K562 (cell line): ENCODE results near the gene MFF. TPM values are rescaled to one million over a fixed set of nuclear protein-coding genes. Genes with fewer than 3 reads are reported as not detected.

Experiments
- ATAC-seq: fragments of 200-7000 bp; cut with Tn5 transposase; 3 replicates; pipeline ENCODE4 v1.9.1; 2020; ENCODE audit warnings: moderate library complexity
- BruUV-seq: library from RNA; stranded (reverse); fragments of 400-500 nt; replicated peaks from 2 replicates; lab custom pipeline; 2021; lab: Mats Ljungman, UMichigan
- CTCF ChIA-PET: fragments of 300-600 bp; formaldehyde crosslinking; extraction: SDS; loops from one replicate; lab custom pipeline; 2021; ENCODE audit warnings: low intra/inter-chr PET ratio; lab: Yijun Ruan, JAX
- POLR2A ChIA-PET: fragments of 300-600, 350-650 bp; sonication (Branson Sonifier 250); formaldehyde crosslinking; extraction: SDS; loops from one replicate; lab custom pipeline; 2021; ENCODE audit warnings: antibody characterized with exemption, inconsistent platforms; lab: Yijun Ruan, JAX
- DNase-seq, 4 experiments: peaks; one replicate each; pipeline versions ENCODE4 v3.0.0 to v3.0.0-alpha.2; 2011 to 2018; ENCODE audit warnings: low spot score in 3 of 4, mixed read lengths in 3 of 4; ENCODE audit errors: extremely low read depth in 1 of 4
- FAIRE-seq: peaks from 2 replicates; lab custom pipeline; 2011; peaks lifted over from hg19 to GRCh38; lab: Jason Lieb, UNC
- H2AFZ ChIP-seq: 2 replicates; pipeline ENCODE4 v1.6.0; 2011; ENCODE audit warnings: low read depth, low read length, control low read depth, inconsistent platforms
- H3K27ac ChIP-seq: fragments of 200-600 bp; 3 replicates; pipeline ENCODE4 v1.8.0; 2011; ENCODE audit warnings: low read depth, mild to moderate bottlenecking, control low read depth, inconsistent platforms, low read length, moderate library complexity, mixed read lengths; ENCODE audit errors: extremely low read depth
- H3K27me3 ChIP-seq, 2 experiments: fragments of 300-600 bp in 1 of 2; 2 replicates in 1 of 2; 3 replicates in 1 of 2; pipeline versions ENCODE4 v1.6.0 to v1.8.0; 2011; ENCODE audit warnings: inconsistent platforms in 2 of 2, low read length in 2 of 2, mild to moderate bottlenecking in 1 of 2, mixed read lengths in 1 of 2, moderate library complexity in 1 of 2; ENCODE audit not compliant: control insufficient read depth in 2 of 2, insufficient read depth in 2 of 2
- H3K36me3 ChIP-seq: fragments of 300-600 bp; 3 replicates; pipeline ENCODE4 v1.8.0; 2011; ENCODE audit warnings: mild to moderate bottlenecking, low read length, inconsistent platforms; ENCODE audit not compliant: control insufficient read depth, insufficient read depth
- H3K4me1 ChIP-seq, 2 experiments: fragments of 200-600 bp in 1 of 2; replicated peaks in 1 of 2; 2 replicates in 1 of 2; 3 replicates in 1 of 2; pipeline versions ENCODE4 v1.5.1 to v1.8.0; 2011; ENCODE audit warnings: inconsistent platforms in 2 of 2, low read length in 2 of 2, mild to moderate bottlenecking in 1 of 2, mixed read lengths in 1 of 2, moderate library complexity in 1 of 2; ENCODE audit not compliant: control insufficient read depth in 2 of 2, insufficient read depth in 2 of 2
- H3K4me2 ChIP-seq: 2 replicates; pipeline ENCODE4 v1.6.1; 2011; ENCODE audit warnings: low read length, control low read depth, inconsistent platforms, mixed read lengths; ENCODE audit not compliant: insufficient read depth
- H3K4me3 ChIP-seq: fragments of 200-600 bp; sonication (generic), shearing (Covaris generic); 2 replicates; pipeline ENCODE4 v1.5.1; 2016; ENCODE audit warnings: control low read depth, inconsistent platforms
- H3K79me2 ChIP-seq: fragments of 200-600 bp; 3 replicates; pipeline ENCODE4 v1.8.0; 2011; ENCODE audit warnings: low read length, inconsistent platforms; ENCODE audit not compliant: control insufficient read depth, insufficient read depth
- H3K9ac ChIP-seq, 2 experiments: 2 replicates each; pipeline versions ENCODE4 v1.6.0 to v1.6.1; 2011; ENCODE audit warnings: low read depth in 2 of 2, low read length in 2 of 2, control low read depth in 1 of 2, inconsistent platforms in 1 of 2, mild to moderate bottlenecking in 1 of 2, mixed read lengths in 1 of 2; ENCODE audit not compliant: insufficient read depth in 1 of 2
- H3K9me1 ChIP-seq: one replicate; pipeline ENCODE4 v1.6.0; 2011; ENCODE audit warnings: inconsistent platforms, mild to moderate bottlenecking, low read length, moderate library complexity; ENCODE audit not compliant: control insufficient read depth, insufficient read depth
- H3K9me3 ChIP-seq: replicated peaks from 2 replicates; pipeline ENCODE4 v1.5.1; 2011; ENCODE audit warnings: low read depth, low read length, inconsistent platforms; ENCODE audit not compliant: control insufficient read depth, insufficient read depth
- H4K20me1 ChIP-seq: replicated peaks from 2 replicates; pipeline ENCODE4 v1.6.1; 2011; ENCODE audit warnings: low read length, inconsistent platforms, mixed read lengths; ENCODE audit not compliant: control insufficient read depth, insufficient read depth
- CHD7 ChIP-seq: fragments of 200-600 bp; sonication (generic); IDR thresholded peaks from one replicate; pipeline ENCODE4 v1.6.1; 2012; ENCODE audit warnings: mild to moderate bottlenecking, low read depth, low read length, inconsistent platforms
- CREBBP ChIP-seq: IDR thresholded peaks from one replicate; pipeline ENCODE4 v1.6.1; 2012; ENCODE audit warnings: low read depth, mild to moderate bottlenecking, control low read depth, inconsistent platforms, low read length
- ELF1 ChIP-seq: fragments of 200-800 bp; sonication (Bioruptor generic); IDR thresholded peaks from 2 replicates; pipeline ENCODE4 v1.6.1; 2016; ENCODE audit warnings: missing genetic modification characterization, missing compliant biosample characterization
- IRF2 ChIP-seq: sonication (generic); formaldehyde crosslinking; IDR thresholded peaks from 2 replicates; pipeline ENCODE4 v1.8.1; 2022; ENCODE audit warnings: mild to moderate bottlenecking, missing genetic modification reagents
- MTA1 ChIP-seq: fragments of 450-650 bp; IDR thresholded peaks from 2 replicates; pipeline ENCODE4 v1.6.1; 2017; ENCODE audit warnings: borderline replicate concordance
- NFXL1 ChIP-seq: fragments of 450-650 bp; formaldehyde crosslinking; IDR thresholded peaks from 2 replicates; pipeline ENCODE4 v1.4.0; 2021; ENCODE audit warnings: mild to moderate bottlenecking
- TBL1XR1 ChIP-seq, 2 experiments: IDR thresholded peaks; 2 replicates each; pipeline ENCODE4 v1.6.1; 2012; ENCODE audit warnings: improper control_type of control experiment in 2 of 2, low read length in 2 of 2, mild to moderate bottlenecking in 1 of 2
- TFAP4 ChIP-seq: sonication (generic); formaldehyde crosslinking; IDR thresholded peaks from 2 replicates; pipeline ENCODE4 v1.8.0; 2022; ENCODE audit warnings: missing genetic modification reagents, mild to moderate bottlenecking, moderate library complexity, borderline replicate concordance
- THRAP3 ChIP-seq: fragments of 450-650 bp; IDR thresholded peaks from 2 replicates; pipeline ENCODE4 v1.6.1; 2016; ENCODE audit warnings: mild to moderate bottlenecking, inconsistent platforms, borderline replicate concordance
- WGBS: fragments of 100-300 bp; shearing (Covaris generic); methylation state at CpG from one replicate; pipeline ENCODE4 v1.1.6; 2016; ENCODE audit warnings: low coverage, mixed read lengths; ENCODE audit not compliant: insufficient coverage; ENCODE audit errors: missing lambda C conversion rate; 5-methylcytosine and 5-hydroxymethylcytosine counted together
- in situ Hi-C: fragments of 300-500 bp; cut with MboI; formaldehyde crosslinking; loops from 4 replicates; pipeline ENCODE4 v1.15.0; 2018; ENCODE audit warnings: inconsistent platforms, mixed read lengths
- intact Hi-C: fragments of 100-400 bp; cut with micrococcal nuclease; formaldehyde crosslinking; loops from 2 replicates; pipeline ENCODE4 v1.14.2; 2022
- polyA plus RNA-seq, 8 experiments: library from polyadenylated mRNA; depleted of rRNA in 4 of 8; stranded (reverse) in 5 of 8; unstranded in 3 of 8; fragments of >200 nt; fragmentation: Nextera tagmentation in 2 of 8; fragmentation: Illumina TruSeq in 1 of 8; extraction: Ambion mirVana in 2 of 8; extraction: Trizol in 1 of 8; gene quantifications; 2 replicates each; pipeline versions ENCODE4 v1.2.1 to v1.2.3, GENCODE V29; 2011 to 2014; ENCODE audit warnings: inconsistent platforms in 1 of 8, missing spikeins in 1 of 8
- total RNA-seq, 7 experiments: library from RNA; depleted of rRNA in 6 of 7; stranded (reverse); fragments of >200 nt in 6 of 7; fragmentation: Illumina TruSeq in 2 of 7; extraction: Trizol in 2 of 7; gene quantifications; 2 replicates each; pipeline versions ENCODE4 v1.2.1 to v1.2.3, GENCODE V29; 2011 to 2021; ENCODE audit warnings: low replicate concordance in 1 of 7
- TF ChIP-seq, protein P1 (sequence below): sonication (generic); formaldehyde crosslinking; IDR thresholded peaks from 2 replicates; pipeline ENCODE4 v1.8.0; 2022; ENCODE audit warnings: mild to moderate bottlenecking, missing genetic modification reagents

MFF gene
- total and polyA plus RNA-seq, 9 of the 15 experiments (the other 6 are each of a cell fraction or from before 2014, with no cell fraction given), result 9.4 to 75.4 (median 55.7) TPM

- Histone ChIP-seq H3K4me2 (no peak overlapping the region), H3K4me3 (no peak overlapping the region), H3K36me3 (no peaks in the 10 kb centered on the region), H3K9me3 (no peaks in the 10 kb centered on the region), H4K20me1 (no peaks in the 10 kb centered on the region), H2AFZ (no peak overlapping the region), H3K9me1 (no peaks in the 10 kb centered on the region), H3K27me3 (peaks cover 0 to 5% of the 10 kb centered on the region in 2 experiments; a peak in 1 of 5 replicates), H3K27ac (no peak overlapping the region), H3K79me2 (no peaks in the 10 kb centered on the region), H3K4me1 (peaks cover 0 to 3% of the 10 kb centered on the region in 2 experiments; a peak in 2 of 5 replicates), H3K9ac (no peak overlapping the region)
- ATAC-seq, result no peak
- no TSS peak for BruUV-seq
- WGBS, result 25% methylated on average over 6 of the region's 7 CpGs
- intact Hi-C loops (loop anchor here (10.0 kb wide), 1 partner anchor 475 kb away; no protein-coding TSS in a partner anchor), in situ Hi-C loops (no loop called here)
- DNase-seq, result no peak
- CTCF ChIA-PET, result no interaction called here
- POLR2A ChIA-PET, result no interaction called here
- no peak for FAIRE-seq
- TF ChIP-seq CREBBP (no peak), ELF1 (tag) (no peak), THRAP3 (no peak), MTA1 (no peak), TFAP4 (CRISPR knock-in tag) (no peak), IRF2 (CRISPR knock-in tag) (no peak), TBL1XR1 (IDR thresholded peaks at IDR 0.05; ENCODE audit: low read length in 2 of 2) (no peak), CHD7 (no peak), NFXL1 (no peak)
- TF ChIP-seq, protein P1, sequence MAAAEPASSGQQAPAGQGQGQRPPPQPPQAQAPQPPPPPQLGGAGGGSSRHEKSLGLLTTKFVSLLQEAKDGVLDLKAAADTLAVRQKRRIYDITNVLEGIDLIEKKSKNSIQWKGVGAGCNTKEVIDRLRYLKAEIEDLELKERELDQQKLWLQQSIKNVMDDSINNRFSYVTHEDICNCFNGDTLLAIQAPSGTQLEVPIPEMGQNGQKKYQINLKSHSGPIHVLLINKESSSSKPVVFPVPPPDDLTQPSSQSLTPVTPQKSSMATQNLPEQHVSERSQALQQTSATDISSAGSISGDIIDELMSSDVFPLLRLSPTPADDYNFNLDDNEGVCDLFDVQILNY (CRISPR knock-in tag), result no peak
Measured at GRCh38 chr2:227389661-227390060, 64.6 kb downstream of the MFF start.
